ENCODE data around the gene NFIX. TPM values are rescaled to one million over a fixed set of nuclear protein-coding genes. Genes with fewer than 3 reads are reported as not detected.

NFIX gene
- total and polyA plus RNA-seq, 9 of the 15 experiments (the other 6 are each of a cell fraction or from before 2014, with no cell fraction given), result 0.28 to 26.8 (median 5.4) TPM

DNA sequence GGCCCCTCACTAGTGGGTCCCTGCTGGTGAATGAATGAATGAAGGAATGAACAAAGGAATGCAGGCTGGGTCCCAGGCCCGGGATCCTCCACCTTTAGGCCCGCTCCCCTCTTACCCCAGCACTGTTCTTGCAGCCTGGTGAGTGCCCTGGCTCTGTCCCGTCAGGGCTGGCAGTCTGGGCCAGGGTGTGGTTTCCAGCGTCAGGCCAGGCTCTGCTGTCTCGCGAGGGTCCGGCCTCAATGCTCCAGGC lies 107.1 kb downstream of the NFIX start (continued):
- TF ChIP-seq, protein P1, sequence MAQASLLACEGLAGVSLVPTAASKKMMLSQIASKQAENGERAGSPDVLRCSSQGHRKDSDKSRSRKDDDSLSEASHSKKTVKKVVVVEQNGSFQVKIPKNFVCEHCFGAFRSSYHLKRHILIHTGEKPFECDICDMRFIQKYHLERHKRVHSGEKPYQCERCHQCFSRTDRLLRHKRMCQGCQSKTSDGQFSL (CRISPR knock-in tag; IDR thresholded peaks at IDR 0.05), result 0 out of 2 replicates have a peak, but pooled peaks have one; percentile 44
- TF ChIP-seq, protein P1 (tag; IDR thresholded peaks at IDR 0.05), result no peak
- TF ChIP-seq, protein P2, sequence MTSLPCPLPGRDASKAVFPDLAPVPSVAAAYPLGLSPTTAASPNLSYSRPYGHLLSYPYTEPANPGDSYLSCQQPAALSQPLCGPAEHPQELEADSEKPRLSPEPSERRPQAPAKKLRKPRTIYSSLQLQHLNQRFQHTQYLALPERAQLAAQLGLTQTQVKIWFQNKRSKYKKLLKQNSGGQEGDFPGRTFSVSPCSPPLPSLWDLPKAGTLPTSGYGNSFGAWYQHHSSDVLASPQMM (CRISPR knock-in tag; IDR thresholded peaks at IDR 0.05), result no peak
- peak; percentile 53; the same call in 1 of the 2 replicates for TF ChIP-seq BRD4 (IDR thresholded peaks at IDR 0.05)
- no peak for TF ChIP-seq JUNB (CRISPR knock-in tag; conservative IDR thresholded peaks at IDR 0.05)
- peak in 1 of 2 experiments; percentile 81; a peak in 2 of 4 replicates for TF ChIP-seq MLLT1 (IDR thresholded peaks at IDR 0.05)
- TF ChIP-seq ZNF282 (CRISPR knock-in tag; IDR thresholded peaks at IDR 0.05), result no peak
- TF ChIP-seq, protein P3, sequence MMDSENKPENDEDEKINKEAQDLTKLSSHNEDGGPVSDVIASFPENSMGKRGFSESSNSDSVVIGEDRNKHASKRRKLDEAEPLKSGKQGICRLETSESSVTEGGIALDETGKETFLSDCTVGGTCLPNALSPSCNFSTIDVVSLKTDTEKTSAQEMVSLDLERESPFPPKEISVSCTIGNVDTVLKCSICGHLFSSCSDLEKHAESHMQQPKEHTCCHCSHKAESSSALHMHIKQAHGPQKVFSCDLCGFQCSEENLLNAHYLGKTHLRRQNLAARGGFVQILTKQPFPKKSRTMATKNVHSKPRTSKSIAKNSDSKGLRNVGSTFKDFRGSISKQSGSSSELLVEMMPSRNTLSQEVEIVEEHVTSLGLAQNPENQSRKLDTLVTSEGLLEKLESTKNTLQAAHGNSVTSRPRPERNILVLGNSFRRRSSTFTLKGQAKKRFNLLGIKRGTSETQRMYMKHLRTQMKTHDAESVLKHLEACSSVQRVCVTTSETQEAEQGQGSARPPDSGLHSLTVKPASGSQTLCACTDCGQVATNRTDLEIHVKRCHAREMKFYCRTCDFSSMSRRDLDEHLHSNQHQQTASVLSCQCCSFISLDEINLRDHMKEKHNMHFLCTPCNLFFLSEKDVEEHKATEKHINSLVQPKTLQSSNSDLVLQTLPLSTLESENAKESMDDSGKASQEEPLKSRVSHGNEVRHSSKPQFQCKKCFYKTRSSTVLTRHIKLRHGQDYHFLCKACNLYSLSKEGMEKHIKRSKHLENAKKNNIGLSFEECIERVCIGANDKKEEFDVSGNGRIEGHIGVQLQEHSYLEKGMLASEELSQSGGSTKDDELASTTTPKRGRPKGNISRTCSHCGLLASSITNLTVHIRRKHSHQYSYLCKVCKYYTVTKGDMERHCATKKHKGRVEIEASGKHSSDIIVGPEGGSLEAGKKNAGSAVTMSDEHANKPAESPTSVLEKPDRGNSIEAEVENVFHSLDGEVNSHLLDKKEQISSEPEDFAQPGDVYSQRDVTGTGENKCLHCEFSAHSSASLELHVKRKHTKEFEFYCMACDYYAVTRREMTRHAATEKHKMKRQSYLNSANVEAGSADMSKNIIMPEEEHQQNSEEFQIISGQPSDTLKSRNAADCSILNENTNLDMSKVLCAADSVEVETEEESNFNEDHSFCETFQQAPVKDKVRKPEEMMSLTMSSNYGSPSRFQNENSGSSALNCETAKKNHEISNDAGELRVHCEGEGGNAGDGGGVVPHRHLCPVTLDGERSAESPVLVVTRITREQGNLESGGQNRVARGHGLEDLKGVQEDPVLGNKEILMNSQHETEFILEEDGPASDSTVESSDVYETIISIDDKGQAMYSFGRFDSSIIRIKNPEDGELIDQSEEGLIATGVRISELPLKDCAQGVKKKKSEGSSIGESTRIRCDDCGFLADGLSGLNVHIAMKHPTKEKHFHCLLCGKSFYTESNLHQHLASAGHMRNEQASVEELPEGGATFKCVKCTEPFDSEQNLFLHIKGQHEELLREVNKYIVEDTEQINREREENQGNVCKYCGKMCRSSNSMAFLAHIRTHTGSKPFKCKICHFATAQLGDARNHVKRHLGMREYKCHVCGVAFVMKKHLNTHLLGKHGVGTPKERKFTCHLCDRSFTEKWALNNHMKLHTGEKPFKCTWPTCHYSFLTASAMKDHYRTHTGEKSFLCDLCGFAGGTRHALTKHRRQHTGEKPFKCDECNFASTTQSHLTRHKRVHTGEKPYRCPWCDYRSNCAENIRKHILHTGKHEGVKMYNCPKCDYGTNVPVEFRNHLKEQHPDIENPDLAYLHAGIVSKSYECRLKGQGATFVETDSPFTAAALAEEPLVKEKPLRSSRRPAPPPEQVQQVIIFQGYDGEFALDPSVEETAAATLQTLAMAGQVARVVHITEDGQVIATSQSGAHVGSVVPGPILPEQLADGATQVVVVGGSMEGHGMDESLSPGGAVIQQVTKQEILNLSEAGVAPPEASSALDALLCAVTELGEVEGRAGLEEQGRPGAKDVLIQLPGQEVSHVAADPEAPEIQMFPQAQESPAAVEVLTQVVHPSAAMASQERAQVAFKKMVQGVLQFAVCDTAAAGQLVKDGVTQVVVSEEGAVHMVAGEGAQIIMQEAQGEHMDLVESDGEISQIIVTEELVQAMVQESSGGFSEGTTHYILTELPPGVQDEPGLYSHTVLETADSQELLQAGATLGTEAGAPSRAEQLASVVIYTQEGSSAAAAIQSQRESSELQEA (IDR thresholded peaks at IDR 0.05; ENCODE audit: low read depth), result no peak
- TF ChIP-seq DACH1 (IDR thresholded peaks at IDR 0.05; ENCODE audit: partially characterized antibody), result no peak
- peak; percentile 97 for TF ChIP-seq ZNF24 (IDR thresholded peaks at IDR 0.05)
- peak; percentile 66; the same call in 1 of the 2 replicates for TF ChIP-seq ARID4B (CRISPR knock-in tag; IDR thresholded peaks at IDR 0.05)
- TF ChIP-seq NELFE (IDR thresholded peaks at IDR 0.05; ENCODE audit: insufficient read depth, insufficient read length), result no peak
